T-cell (primary cell): ENCODE results near the gene NAPG. TPM values are rescaled to one million over a fixed set of nuclear protein-coding genes. Genes with fewer than 3 reads are reported as not detected.

Experiments
- ATAC-seq, 4 experiments: fragments of 200-7000 bp in 3 of 4; fragments of 150-1000 bp in 1 of 4; cut with Tn5 transposase; replicated peaks in 1 of 4; 1 replicate in 3 of 4; 2 replicates in 1 of 4; pipeline ENCODE4 v1.10.0; 2021; ENCODE audit warnings: moderate library complexity in 3 of 4, mild to moderate bottlenecking in 2 of 4, moderate number of reproducible peaks in 1 of 4
- CTCF ChIA-PET, 2 donors: fragments of 300-600 bp; sonication (Branson Sonifier 250); formaldehyde crosslinking; loops; one replicate each; lab custom pipeline; 2022; ENCODE audit warnings: antibody characterized with exemption in 2 of 2; lab: Charles Lee
- POLR2A ChIA-PET, 2 donors: fragments of 300-600 bp; sonication (Branson Sonifier 250); formaldehyde crosslinking; loops; one replicate each; lab custom pipeline; 2022; ENCODE audit warnings: antibody characterized with exemption in 2 of 2; lab: Charles Lee
- DNase-seq, 35 experiments: peaks; one replicate each; pipeline versions ENCODE4 v3.0.0 to v3.0.0-alpha.2; 2013 to 2023
- H3K27ac ChIP-seq: one replicate; pipeline ENCODE4 v1.5.1; 2013; ENCODE audit warnings: low read length
- H3K27me3 ChIP-seq, 2 experiments: replicated peaks in 1 of 2; 1 replicate in 1 of 2; 2 replicates in 1 of 2; pipeline versions ENCODE4 v1.6.1 to v1.7.0; 2013; ENCODE audit warnings: low read length in 1 of 2, mixed read lengths in 1 of 2; ENCODE audit not compliant: control insufficient read depth in 2 of 2, insufficient read depth in 2 of 2; ENCODE audit errors: extremely low read depth in 1 of 2
- H3K36me3 ChIP-seq, 2 donors: 1 replicate in 1 of 2; 2 replicates in 1 of 2; pipeline versions ENCODE4 v1.6.1 to v1.7.0; 2013; ENCODE audit warnings: low read length in 1 of 2; ENCODE audit not compliant: control insufficient read depth in 2 of 2, insufficient read depth in 1 of 2; ENCODE audit errors: extremely low read depth in 1 of 2
- H3K4me1 ChIP-seq, 2 experiments: 1 replicate in 1 of 2; 2 replicates in 1 of 2; pipeline versions ENCODE4 v1.6.1 to v1.7.0; 2013; ENCODE audit warnings: low read length in 2 of 2, mixed read lengths in 1 of 2; ENCODE audit not compliant: insufficient read depth in 2 of 2, control insufficient read depth in 1 of 2; ENCODE audit errors: extremely low read depth in 1 of 2
- H3K4me3 ChIP-seq, 2 donors: 1 replicate in 1 of 2; 2 replicates in 1 of 2; pipeline versions ENCODE4 v1.5.1 to v1.7.0; 2013; ENCODE audit warnings: mild to moderate bottlenecking in 2 of 2, low read length in 1 of 2, moderate library complexity in 1 of 2; ENCODE audit not compliant: control insufficient read depth in 1 of 2; ENCODE audit errors: extremely low read depth in 1 of 2
- H3K9me3 ChIP-seq: 2 replicates; pipeline ENCODE4 v1.7.0; 2013
- H3K27ac Mint-ChIP-seq, 2 donors: one replicate each; pipeline ENCODE4 v1.8.0; 2020 to 2021; ENCODE audit warnings: mild to moderate bottlenecking in 2 of 2, mixed read lengths in 2 of 2
- H3K27me3 Mint-ChIP-seq, 2 donors: one replicate each; pipeline ENCODE4 v1.8.0; 2021 to 2022; ENCODE audit warnings: mixed read lengths in 2 of 2
- H3K36me3 Mint-ChIP-seq: one replicate; pipeline ENCODE4 v1.8.0; 2021; ENCODE audit warnings: mixed read lengths
- H3K4me1 Mint-ChIP-seq, 3 donors: one replicate each; pipeline ENCODE4 v1.8.0; 2020 to 2022; ENCODE audit warnings: mixed read lengths in 3 of 3, mild to moderate bottlenecking in 1 of 3
- H3K4me3 Mint-ChIP-seq, 3 donors: one replicate each; pipeline ENCODE4 v1.8.0; 2020 to 2022; ENCODE audit warnings: mild to moderate bottlenecking in 3 of 3, mixed read lengths in 3 of 3, moderate library complexity in 3 of 3
- H3K9me3 Mint-ChIP-seq, 3 donors: one replicate each; pipeline ENCODE4 v1.8.0; 2020 to 2022; ENCODE audit warnings: mixed read lengths in 3 of 3
- WGBS: methylation state at CpG from one replicate; pipeline ENCODE4 v1.1.5; 2013; ENCODE audit warnings: missing lambda C conversion rate; ENCODE audit not compliant: insufficient coverage; 5-methylcytosine and 5-hydroxymethylcytosine counted together
- total RNA-seq, 35 experiments: library from RNA in 6 of 35; stranded (reverse) in 6 of 35; fragments of 120-200 nt in 1 of 35; gene quantifications; one replicate each; pipeline versions ENCODE4 v1.2.1 to v1.2.4 and lab custom pipeline; 2013 to 2026

NAPG gene
- total RNA-seq, 5 donors from 2014 or later (not counting 1 experiment from before 2014, with no cell fraction given), result 22.6 to 33.4 (median 28.0) TPM

- peaks cover 8 to 24% of the 10 kb centered on the region in 2 experiments for H3K4me1 ChIP-seq
- H3K36me3 Mint-ChIP-seq, result no peaks in the 10 kb centered on the region
- DNase-seq (no peak), ATAC-seq (no peak)
- H3K27me3 Mint-ChIP-seq, result peaks cover 0 to 8% of the 10 kb centered on the region in 2 donors
- H3K9me3 ChIP-seq, result no peaks in the 10 kb centered on the region
- CTCF ChIA-PET, result interaction anchor here in 1 of 2 donors (1.1 to 1.5 kb wide), 2 partner anchors 34 to 610 kb away, joined by 3 to 6 read pairs; no protein-coding TSS in a partner anchor
- H3K36me3 ChIP-seq, result no peaks in the 10 kb centered on the region
- POLR2A ChIA-PET, result interaction anchor here in 1 of 2 donors (0.6 kb wide), 1 partner anchor 36 kb away, joined by 3 read pairs; no protein-coding TSS in a partner anchor
- peaks cover 44 to 51% (median 48%) of the 10 kb centered on the region in 3 donors for H3K4me1 Mint-ChIP-seq
- no peaks in the 10 kb centered on the region for H3K9me3 Mint-ChIP-seq
- 53% methylated on average over 7 of the region's 11 CpGs for WGBS
- H3K27ac Mint-ChIP-seq, result peak overlapping the region; percentile 10 to 97
- peak overlapping the region; percentile 97 to 99 (median 99) for H3K4me3 Mint-ChIP-seq
- peak overlapping the region; percentile 63 to 80 for H3K4me3 ChIP-seq
- no peak overlapping the region for H3K27ac ChIP-seq
- peaks cover 0 to 6% of the 10 kb centered on the region in 2 experiments for H3K27me3 ChIP-seq
These were observed 1.1 kb upstream of the NAPG start for GRCh38 chr18:10524507-10525370.

GRCh38 chr18:10525371-10525691 lies 496 bp upstream of the NAPG start:
- no peaks in the 10 kb centered on the region for H3K9me3 Mint-ChIP-seq
- H3K27me3 Mint-ChIP-seq, result peaks cover 0 to 3% of the 10 kb centered on the region in 2 donors
- Histone ChIP-seq H3K27me3 (peaks cover 0 to 6% of the 10 kb centered on the region in 2 experiments), H3K9me3 (no peaks in the 10 kb centered on the region), H3K36me3 (no peaks in the 10 kb centered on the region), H3K27ac (no peak overlapping the region), H3K4me3 (peak overlapping the region; percentile 63 to 80), H3K4me1 (peaks cover 11 to 24% of the 10 kb centered on the region in 2 experiments)
- ATAC-seq (no peak), DNase-seq (no peak)
- peak overlapping the region; percentile 96 to 97 for H3K27ac Mint-ChIP-seq
- WGBS, result no CpG with 5 or more reads among the region's 7 CpGs
- peaks cover 50 to 53% (median 50%) of the 10 kb centered on the region in 3 donors for H3K4me1 Mint-ChIP-seq
- peak overlapping the region; percentile 97 to 99 (median 99) for H3K4me3 Mint-ChIP-seq
- ChIA-PET POLR2A (interaction anchor here (0.6 to 0.9 kb wide), 2 partner anchors 36 to 610 kb away, joined by 3 to 5 read pairs; no protein-coding TSS in a partner anchor), CTCF (interaction anchor here in 1 of 2 donors (1.0 to 1.5 kb wide), 3 partner anchors 10 to 610 kb away, joined by 3 to 6 read pairs (median 3); no protein-coding TSS in a partner anchor)
- peaks cover 1% of the 10 kb centered on the region for H3K36me3 Mint-ChIP-seq

- ATAC-seq (peak in 1 of 4 experiments; percentile 2), DNase-seq (no peak)
- no peaks in the 10 kb centered on the region for H3K9me3 Mint-ChIP-seq
- H3K36me3 Mint-ChIP-seq, result peaks cover 3% of the 10 kb centered on the region
- H3K4me1 Mint-ChIP-seq, result peaks cover 56 to 61% (median 57%) of the 10 kb centered on the region in 3 donors
- Histone ChIP-seq H3K9me3 (no peaks in the 10 kb centered on the region), H3K4me3 (peak overlapping the region; percentile 63 to 80), H3K27me3 (no peaks in the 10 kb centered on the region), H3K36me3 (peaks cover 0 to 3% of the 10 kb centered on the region in 2 donors), H3K27ac (peak overlapping the region; percentile 69), H3K4me1 (peaks cover 13 to 25% of the 10 kb centered on the region in 2 experiments)
- 14% methylated on average over 10 of the region's 11 CpGs for WGBS
- peak overlapping the region; percentile 97 to 99 (median 99) for H3K4me3 Mint-ChIP-seq
- POLR2A ChIA-PET, result no interaction called here
- CTCF ChIA-PET, result interaction anchor here (0.6 to 1.0 kb wide), 3 partner anchors 965 to 1883 kb away, joined by 3 to 4 read pairs (median 3); no protein-coding TSS in a partner anchor
- peak overlapping the region; percentile 79 to 89 for H3K27ac Mint-ChIP-seq
- peaks cover 0 to 2% of the 10 kb centered on the region in 2 donors for H3K27me3 Mint-ChIP-seq
These were observed 728 bp downstream of the NAPG start for GRCh38 chr18:10526561-10526949.

GRCh38 chr18:10528439-10528838 lies 2.6 kb downstream of the NAPG start:
- POLR2A ChIA-PET, result no interaction called here
- no peak for ATAC-seq

GRCh38 chr18:10530002-10530401 lies 4.2 kb downstream of the NAPG start:
- Histone ChIP-seq H3K4me3 (no peak overlapping the region), H3K9me3 (no peaks in the 10 kb centered on the region), H3K27ac (no peak overlapping the region), H3K36me3 (peaks cover 0 to 11% of the 10 kb centered on the region in 2 donors), H3K4me1 (peaks cover 13 to 25% of the 10 kb centered on the region in 2 experiments), H3K27me3 (no peaks in the 10 kb centered on the region)
- 50% methylated on average over 2 of the region's 3 CpGs for WGBS
- peaks cover 49 to 60% (median 55%) of the 10 kb centered on the region in 3 donors for H3K4me1 Mint-ChIP-seq
- peak overlapping the region in 1 of 3 donors; percentile 22 for H3K4me3 Mint-ChIP-seq
- H3K9me3 Mint-ChIP-seq, result no peaks in the 10 kb centered on the region
- peaks cover 11% of the 10 kb centered on the region for H3K36me3 Mint-ChIP-seq
- ATAC-seq (no peak), DNase-seq (no peak)
- ChIA-PET POLR2A (no interaction called here), CTCF (no interaction called here)
- peak overlapping the region; percentile 64 to 76 for H3K27ac Mint-ChIP-seq
- H3K27me3 Mint-ChIP-seq, result no peaks in the 10 kb centered on the region

More at GRCh38 chr18:10528439-10528838, 2.6 kb downstream of the NAPG start:
- peaks cover 0 to 3% of the 10 kb centered on the region in 2 donors for H3K36me3 ChIP-seq
- WGBS, result 69% methylated on average over 3 of the region's 3 CpGs
- CTCF ChIA-PET, result no interaction called here
- peaks cover 13 to 25% of the 10 kb centered on the region in 2 experiments for H3K4me1 ChIP-seq
- peak overlapping the region; percentile 17 to 97 (median 34) for H3K4me3 Mint-ChIP-seq
- H3K27me3 ChIP-seq, result no peaks in the 10 kb centered on the region
- H3K9me3 ChIP-seq, result no peaks in the 10 kb centered on the region
- no peak for DNase-seq
- H3K4me1 Mint-ChIP-seq, result peaks cover 57 to 65% (median 61%) of the 10 kb centered on the region in 3 donors
- no peak overlapping the region for H3K4me3 ChIP-seq
- peak overlapping the region; percentile 34 to 41 for H3K27ac Mint-ChIP-seq
- peaks cover 6% of the 10 kb centered on the region for H3K36me3 Mint-ChIP-seq
- H3K27ac ChIP-seq, result no peak overlapping the region
- H3K9me3 Mint-ChIP-seq, result no peaks in the 10 kb centered on the region
- no peaks in the 10 kb centered on the region for H3K27me3 Mint-ChIP-seq

GRCh38 chr18:10530852-10531251 lies 5.0 kb downstream of the NAPG start:
- peak overlapping the region; percentile 64 to 76 for H3K27ac Mint-ChIP-seq
- peak overlapping the region in 2 of 3 donors; percentile 2 to 13 for H3K4me3 Mint-ChIP-seq
- H3K27me3 Mint-ChIP-seq, result no peaks in the 10 kb centered on the region
- H3K9me3 Mint-ChIP-seq, result no peaks in the 10 kb centered on the region
- no peaks in the 10 kb centered on the region for H3K9me3 ChIP-seq
- ChIA-PET CTCF (no interaction called here), POLR2A (interaction anchor here in 1 of 2 donors (0.6 kb wide), 1 partner anchor 26 kb away, joined by 3 read pairs; no protein-coding TSS in a partner anchor)
- ATAC-seq (no peak), DNase-seq (no peak)
- H3K4me1 ChIP-seq, result peaks cover 7 to 23% of the 10 kb centered on the region in 2 experiments
- H3K36me3 ChIP-seq, result peaks cover 0 to 11% of the 10 kb centered on the region in 2 donors
- H3K4me1 Mint-ChIP-seq, result peaks cover 44 to 51% (median 50%) of the 10 kb centered on the region in 3 donors
- peaks cover 14% of the 10 kb centered on the region for H3K36me3 Mint-ChIP-seq
- no peak overlapping the region for H3K4me3 ChIP-seq
- no peaks in the 10 kb centered on the region for H3K27me3 ChIP-seq
- no peak overlapping the region for H3K27ac ChIP-seq
- WGBS, result no CpG with 5 or more reads among the region's 3 CpGs
